GM12878 (cell line): ENCODE measurements around the gene H1-8. TPM values are rescaled to one million over a fixed set of nuclear protein-coding genes. Genes with fewer than 3 reads are reported as not detected.

Source experiments
- ATAC-seq: fragments of 200-7000 bp; cut with Tn5 transposase; 3 replicates; pipeline ENCODE4 v1.9.1; 2020; ENCODE audit warnings: mild to moderate bottlenecking, moderate library complexity
- BruUV-seq: library from RNA; stranded (reverse); fragments of 400-500 nt; replicated peaks from 2 replicates; lab custom pipeline; 2021; lab: Mats Ljungman, UMichigan
- CTCF ChIA-PET: fragments of 300-600 bp; sonication (Branson Sonifier 250); formaldehyde crosslinking; extraction: SDS; loops from one replicate; lab custom pipeline; 2021; ENCODE audit warnings: inconsistent platforms; lab: Yijun Ruan, JAX
- POLR2A ChIA-PET: fragments of 350-600 bp; formaldehyde crosslinking; extraction: SDS; loops from one replicate; lab custom pipeline; 2021; ENCODE audit warnings: inconsistent platforms; lab: Charles Lee
- RAD21 ChIA-PET: fragments of 300-600 bp; sonication (Branson Sonifier 250); formaldehyde crosslinking; loops from one replicate; lab custom pipeline; 2023; ENCODE audit warnings: antibody characterized with exemption; ENCODE audit not compliant: unreplicated experiment; lab: Charles Lee
- SMC1A ChIA-PET: fragments of 300-600 bp; sonication (Branson Sonifier 250); formaldehyde crosslinking; loops from one replicate; lab custom pipeline; 2023; ENCODE audit not compliant: unreplicated experiment, uncharacterized antibody; lab: Charles Lee
- DNase-seq: peaks from one replicate; pipeline ENCODE4 v3.0.0-alpha.2; 2011; ENCODE audit warnings: low read depth, low spot score
- FAIRE-seq: peaks from 3 replicates; lab custom pipeline; 2011; peaks lifted over from hg19 to GRCh38; lab: Jason Lieb, UNC
- H2AFZ ChIP-seq: 2 replicates; pipeline ENCODE4 v1.6.0; 2011; ENCODE audit warnings: low read depth, low read length, control low read depth; ENCODE audit not compliant: control insufficient read depth
- H3K27ac ChIP-seq: 2 replicates; pipeline ENCODE4 v1.5.1; 2011; ENCODE audit warnings: control low read depth; ENCODE audit not compliant: control insufficient read depth, insufficient read depth
- H3K27me3 ChIP-seq, 2 experiments: replicated peaks in 1 of 2; 2 replicates each; pipeline versions ENCODE4 v1.6.0 to v1.6.1; 2011; ENCODE audit warnings: low read length in 1 of 2; ENCODE audit not compliant: control insufficient read depth in 2 of 2, insufficient read depth in 2 of 2
- H3K36me3 ChIP-seq, 2 experiments: 2 replicates each; pipeline ENCODE4 v1.5.1; 2011; ENCODE audit warnings: low read length in 1 of 2; ENCODE audit not compliant: control insufficient read depth in 2 of 2, insufficient read depth in 2 of 2
- H3K4me1 ChIP-seq: 2 replicates; pipeline ENCODE4 v1.6.1; 2011; ENCODE audit warnings: mild to moderate bottlenecking, low read length, moderate library complexity, mixed read lengths; ENCODE audit not compliant: control insufficient read depth, insufficient read depth
- H3K4me2 ChIP-seq: 2 replicates; pipeline ENCODE4 v1.6.0; 2011; ENCODE audit warnings: control low read depth; ENCODE audit not compliant: control insufficient read depth, insufficient read depth
- H3K4me3 ChIP-seq: fragments of 200-600 bp; sonication (generic); 2 replicates; pipeline ENCODE4 v1.5.1; 2016
- H3K79me2 ChIP-seq: 2 replicates; pipeline ENCODE4 v1.6.0; 2011; ENCODE audit warnings: low read length; ENCODE audit not compliant: control insufficient read depth, insufficient read depth
- H3K9ac ChIP-seq: 2 replicates; pipeline ENCODE4 v1.8.0; 2011; ENCODE audit warnings: low read length, control low read depth, mixed read lengths; ENCODE audit not compliant: control insufficient read depth, insufficient read depth
- H3K9me3 ChIP-seq: replicated peaks from 3 replicates; pipeline ENCODE4 v1.5.1; 2011; ENCODE audit warnings: mild to moderate bottlenecking, low read length; ENCODE audit not compliant: control insufficient read depth, insufficient read depth
- H4K20me1 ChIP-seq: 2 replicates; pipeline ENCODE4 v1.6.0; 2011; ENCODE audit not compliant: control insufficient read depth, insufficient read depth
- BCL11A ChIP-seq: IDR thresholded peaks from 2 replicates; pipeline ENCODE4 v1.6.1; 2011; ENCODE audit warnings: low read depth, low read length
- ELK1 ChIP-seq: IDR thresholded peaks from 2 replicates; pipeline ENCODE4 v1.6.1; 2012; ENCODE audit warnings: low read depth, low read length, improper control_type of control experiment
- SMAD1 ChIP-seq: fragments of 450-650 bp; IDR thresholded peaks from 2 replicates; pipeline ENCODE4 v1.6.1; 2018; ENCODE audit warnings: mild to moderate bottlenecking, low read depth; ENCODE audit not compliant: partially characterized antibody
- SUPT20H ChIP-seq: IDR thresholded peaks from 2 replicates; pipeline ENCODE4 v1.6.1; 2011; ENCODE audit warnings: low read depth, mild to moderate bottlenecking, low read length, moderate library complexity, borderline replicate concordance; ENCODE audit not compliant: control insufficient read depth
- ZNF622 ChIP-seq: fragments of 450-650 bp; IDR thresholded peaks from 2 replicates; pipeline ENCODE4 v1.6.1; 2017; ENCODE audit warnings: mild to moderate bottlenecking, inconsistent platforms
- WGBS: methylation state at CpG from one replicate; pipeline ENCODE4 v1.1.6; 2016; ENCODE audit warnings: low lambda C conversion rate; ENCODE audit not compliant: insufficient replicate concordance, insufficient coverage; ENCODE audit errors: missing lambda C conversion rate; 5-methylcytosine and 5-hydroxymethylcytosine counted together
- in situ Hi-C: fragments of 300-500 bp; cut with MboI; formaldehyde crosslinking; loops from 9 replicates; pipeline ENCODE4 v1.14.3; 2018; ENCODE audit warnings: mixed read lengths
- intact Hi-C: fragments of 100-400 bp; cut with micrococcal nuclease; formaldehyde crosslinking; loops from one replicate; pipeline ENCODE4 v1.14.2; 2022; ENCODE audit not compliant: unreplicated experiment
- polyA plus RNA-seq, 11 experiments: library from polyadenylated mRNA; depleted of rRNA in 4 of 11; unstranded in 6 of 11; stranded (reverse) in 5 of 11; fragments of >200 nt; fragmentation: Nextera tagmentation in 4 of 11; fragmentation: Illumina TruSeq in 1 of 11; extraction: Ambion mirVana in 4 of 11; extraction: Trizol in 1 of 11; gene quantifications; 1 replicate in 1 of 11; 2 replicates in 10 of 11; pipeline versions ENCODE4 v1.2.1 to v1.2.3, GENCODE V29; 2011 to 2016; ENCODE audit warnings: inconsistent platforms in 2 of 11, missing spikeins in 2 of 11, low read depth in 1 of 11
- total RNA-seq, 4 experiments: library from RNA; depleted of rRNA in 3 of 4; stranded (reverse); fragments of >200 nt in 3 of 4; fragmentation: Illumina TruSeq in 1 of 4; extraction: Trizol in 1 of 4; gene quantifications; 2 replicates each; pipeline versions ENCODE4 v1.2.1 to v1.2.3, GENCODE V29; 2013 to 2021

The H1-8 gene
- total and polyA plus RNA-seq, 10 of the 15 experiments (the other 5 are each of a cell fraction or from before 2014, with no cell fraction given) = not detected

- ATAC-seq (no peak), FAIRE-seq (no peak), DNase-seq (no peak)
- Histone ChIP-seq H4K20me1 (no peaks in the 10 kb centered on the region), H3K4me3 (no peak overlapping the region), H3K36me3 (no peaks in the 10 kb centered on the region), H3K4me1 (no peaks in the 10 kb centered on the region), H3K4me2 (no peak overlapping the region), H3K9ac (no peak overlapping the region), H3K79me2 (no peaks in the 10 kb centered on the region)
- ChIA-PET SMC1A (no interaction called here), POLR2A (no interaction called here), CTCF (no interaction called here)
- BruUV-seq = no TSS peak
- WGBS = 71% methylated on average over 27 of the region's 27 CpGs
- intact Hi-C loops = no loop called here
- in situ Hi-C loops = no loop called here
- TF ChIP-seq ZNF622 (no peak), ELK1 (no peak), SUPT20H (no peak), BCL11A (no peak), SMAD1 (no peak)
- TF ChIP-seq, all 136 proteins: peak for 0
- Histone ChIP-seq H3K9me3 (no peaks in the 10 kb centered on the region), H3K27me3 (no peaks in the 10 kb centered on the region), H2AFZ (no peak overlapping the region), H3K27ac (no peak overlapping the region)
- RAD21 ChIA-PET = no interaction called here
These were observed 43.1 kb downstream of the H1-8 start for GRCh38 chr3:129585949-129586657.
